Spleen (tissue), 11 donors: ENCODE data around the gene TWIST2. TPM values are rescaled to one million over a fixed set of nuclear protein-coding genes. Genes with fewer than 3 reads are reported as not detected.

Experiments
- DNase-seq: peaks from one replicate; pipeline ENCODE4 v3.0.0-alpha.2; 2020
- H3K27ac ChIP-seq, 8 donors: fragments of 200-600 bp; sonication (generic) in 7 of 8; 1 replicate in 4 of 8; 2 replicates in 4 of 8; pipeline versions ENCODE4 v1.5.0 to v1.8.0; 2016 to 2021; ENCODE audit warnings: inconsistent platforms in 4 of 8, mild to moderate bottlenecking in 4 of 8, moderate library complexity in 1 of 8
- H3K27me3 ChIP-seq, 7 donors: fragments of 200-600 bp; sonication (generic) in 6 of 7; replicated peaks in 1 of 7; 1 replicate in 4 of 7; 2 replicates in 3 of 7; pipeline versions ENCODE4 v1.5.0 to v1.8.0; 2016 to 2021; ENCODE audit warnings: inconsistent platforms in 3 of 7, mild to moderate bottlenecking in 1 of 7
- H3K36me3 ChIP-seq, 6 donors: fragments of 200-600 bp; sonication (generic) in 5 of 6; 1 replicate in 4 of 6; 2 replicates in 2 of 6; pipeline versions ENCODE4 v1.5.0 to v1.8.0; 2016 to 2021; ENCODE audit warnings: inconsistent platforms in 2 of 6
- H3K4me1 ChIP-seq, 6 donors: fragments of 200-600 bp; sonication (generic) in 5 of 6; 1 replicate in 3 of 6; 2 replicates in 3 of 6; pipeline versions ENCODE4 v1.5.0 to v1.8.0; 2016 to 2021; ENCODE audit warnings: inconsistent platforms in 3 of 6
- H3K4me3 ChIP-seq, 8 donors: fragments of 200-600 bp; sonication (generic) in 7 of 8; 1 replicate in 4 of 8; 2 replicates in 4 of 8; pipeline versions ENCODE4 v1.5.0 to v1.8.0; 2016 to 2021; ENCODE audit warnings: inconsistent platforms in 4 of 8, mild to moderate bottlenecking in 4 of 8, moderate library complexity in 2 of 8
- H3K9me3 ChIP-seq, 8 donors: fragments of 200-600 bp; sonication (generic) in 7 of 8; 1 replicate in 4 of 8; 2 replicates in 4 of 8; pipeline versions ENCODE4 v1.5.0 to v1.8.0; 2016 to 2021; ENCODE audit warnings: inconsistent platforms in 4 of 8
- POLR2A ChIP-seq, 3 donors: fragments of 450-650 bp; IDR thresholded peaks; one replicate each; pipeline ENCODE4 v1.5.1; 2017; ENCODE audit warnings: antibody characterized with exemption in 3 of 3, mild to moderate bottlenecking in 1 of 3
- POLR2AphosphoS5 ChIP-seq, 3 donors: sonication (generic); formaldehyde crosslinking; IDR thresholded peaks; one replicate each; pipeline ENCODE4 v1.5.1; 2017; ENCODE audit warnings: antibody characterized with exemption in 3 of 3
- WGBS, 5 donors: extraction: QIAGEN DNeasy Blood & Tissue Kit in 3 of 5; methylation state at CpG; one replicate each; pipeline versions ENCODE4 v1.1.5 to v1.1.7; 2013 to 2018; 5-methylcytosine and 5-hydroxymethylcytosine counted together
- intact Hi-C: fragments of 100-400 bp; cut with DNase I; formaldehyde crosslinking; loops from one replicate; pipeline ENCODE4 v1.15.0; 2023; ENCODE audit warnings: low total_unique reads
- polyA plus RNA-seq, 3 donors: library from polyadenylated mRNA; stranded (reverse); fragments of 200-250 nt; gene quantifications; one replicate each; pipeline ENCODE4 v1.2.1, GENCODE V29; 2013
- total RNA-seq, 7 donors: library from RNA; depleted of rRNA in 3 of 7; stranded (reverse); fragments of >200 nt in 3 of 7; fragmentation: NEBNext Ultra II Directional in 4 of 7; extraction: Animal tissue kit (Norgen Biotek cat#: 25700) in 4 of 7; gene quantifications; one replicate each; pipeline versions ENCODE4 v1.1.0 to v1.2.1, GENCODE V29; 2016 to 2021
- TF ChIP-seq, protein P1 (sequence below), 11 experiments: fragments of 200-600 bp in 7 of 11; fragments of 450-650 bp in 4 of 11; sonication (generic) in 4 of 11; IDR thresholded peaks in 8 of 11; conservative IDR thresholded peaks in 3 of 11; 1 replicate in 7 of 11; 2 replicates in 4 of 11; pipeline versions ENCODE4 v1.4.0 to v1.8.0; 2016 to 2021; ENCODE audit warnings: antibody characterized with exemption in 11 of 11, inconsistent platforms in 4 of 11, mild to moderate bottlenecking in 1 of 11
- donor health status: healthy with polysubstance abuse.
- donor health status: DM: no; HTN: no; CAD: no; lungs with moderate emphysema.
- donor health status: DM: no; HTN: no; CAD: no.
- donor health status: Bipolar disorder and iron deficiency.
- donor health status: healthy.
- donor health status: DM: no; HTN: no; CAD: no.
- donor health status: DM: yes; HTN: yes; CAD: no.

Gene TWIST2
- total and polyA plus RNA-seq, 10 donors = 1.7 to 9.0 (median 2.4) TPM

- Histone ChIP-seq H3K4me1 (peaks cover 0 to 7% (median 0%) of the 10 kb centered on the region in 6 donors), H3K4me3 (no peak overlapping the region), H3K27me3 (peaks cover 0 to 45% (median 0%) of the 10 kb centered on the region in 7 donors), H3K9me3 (no peaks in the 10 kb centered on the region), H3K36me3 (no peaks in the 10 kb centered on the region), H3K27ac (no peak overlapping the region)
- TF ChIP-seq, protein P1, sequence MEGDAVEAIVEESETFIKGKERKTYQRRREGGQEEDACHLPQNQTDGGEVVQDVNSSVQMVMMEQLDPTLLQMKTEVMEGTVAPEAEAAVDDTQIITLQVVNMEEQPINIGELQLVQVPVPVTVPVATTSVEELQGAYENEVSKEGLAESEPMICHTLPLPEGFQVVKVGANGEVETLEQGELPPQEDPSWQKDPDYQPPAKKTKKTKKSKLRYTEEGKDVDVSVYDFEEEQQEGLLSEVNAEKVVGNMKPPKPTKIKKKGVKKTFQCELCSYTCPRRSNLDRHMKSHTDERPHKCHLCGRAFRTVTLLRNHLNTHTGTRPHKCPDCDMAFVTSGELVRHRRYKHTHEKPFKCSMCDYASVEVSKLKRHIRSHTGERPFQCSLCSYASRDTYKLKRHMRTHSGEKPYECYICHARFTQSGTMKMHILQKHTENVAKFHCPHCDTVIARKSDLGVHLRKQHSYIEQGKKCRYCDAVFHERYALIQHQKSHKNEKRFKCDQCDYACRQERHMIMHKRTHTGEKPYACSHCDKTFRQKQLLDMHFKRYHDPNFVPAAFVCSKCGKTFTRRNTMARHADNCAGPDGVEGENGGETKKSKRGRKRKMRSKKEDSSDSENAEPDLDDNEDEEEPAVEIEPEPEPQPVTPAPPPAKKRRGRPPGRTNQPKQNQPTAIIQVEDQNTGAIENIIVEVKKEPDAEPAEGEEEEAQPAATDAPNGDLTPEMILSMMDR (IDR thresholded peaks at IDR 0.05 in 8 of 11, conservative IDR thresholded peaks at IDR 0.05 in 3 of 11) = no peak
- no peak for TF ChIP-seq POLR2AphosphoS5 (IDR thresholded peaks at IDR 0.05)
- no peak for TF ChIP-seq POLR2A (IDR thresholded peaks at IDR 0.05)
- intact Hi-C loops = no loop called here
- DNase-seq = peak; percentile 68
- 69 to 83% (median 74%) methylated on average over 10 of the region's 10 CpGs for WGBS, 5 donors
Observed at GRCh38 chr2:238868067-238868524, 20.2 kb downstream of the TWIST2 start.

DNA sequence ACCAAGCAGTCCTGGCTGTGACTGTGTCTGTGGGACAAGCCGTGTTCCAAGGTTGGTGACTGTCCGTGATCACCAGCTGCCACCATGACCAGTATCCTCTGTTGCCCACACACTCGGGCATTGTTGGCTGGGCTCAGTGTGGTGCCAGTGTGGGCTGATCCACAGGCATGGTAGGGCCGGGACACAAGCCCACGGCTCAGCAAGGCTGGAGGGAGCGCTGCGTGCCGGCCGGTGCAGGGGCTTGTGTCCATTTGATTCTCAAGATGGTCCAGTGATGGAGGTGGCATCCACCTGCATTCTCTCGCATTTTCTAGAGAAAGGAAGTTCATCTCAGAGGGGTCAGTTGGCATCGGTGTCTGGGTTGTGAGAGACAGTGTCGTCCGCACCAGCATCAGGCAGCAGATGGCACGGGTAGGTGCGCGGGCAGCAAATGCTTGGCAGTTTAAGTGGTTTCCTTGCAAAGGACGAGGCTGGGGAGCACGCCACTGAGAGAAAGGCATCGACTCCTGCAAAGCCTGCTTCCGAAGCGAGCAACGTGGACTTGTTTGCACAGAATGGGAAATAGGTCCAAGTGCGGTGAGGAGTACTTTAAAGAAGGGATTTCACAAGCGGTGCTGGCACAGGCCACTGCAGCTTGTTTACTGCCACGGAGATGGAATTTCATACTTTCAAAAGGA, 20.9 kb downstream of the TWIST2 start:
- H3K27me3 ChIP-seq = peaks cover 0 to 45% (median 0%) of the 10 kb centered on the region in 7 donors
- H3K4me1 ChIP-seq = peaks cover 0 to 7% (median 0%) of the 10 kb centered on the region in 6 donors
- no peaks in the 10 kb centered on the region for H3K36me3 ChIP-seq
- H3K9me3 ChIP-seq = no peaks in the 10 kb centered on the region
- intact Hi-C loops = no loop called here
- no peak overlapping the region for H3K27ac ChIP-seq
- H3K4me3 ChIP-seq = no peak overlapping the region
- TF ChIP-seq POLR2AphosphoS5 (IDR thresholded peaks at IDR 0.05) (peak in 1 of 3 donors; percentile 7), POLR2A (IDR thresholded peaks at IDR 0.05) (no peak)
- TF ChIP-seq, protein P1 (IDR thresholded peaks at IDR 0.05 in 8 of 11, conservative IDR thresholded peaks at IDR 0.05 in 3 of 11) = no peak
- WGBS, 5 donors = 83 to 90% (median 87%) methylated on average over 22 to 25 of the region's 25 CpGs
- DNase-seq = peak; percentile 67

GRCh38 chr2:238869293-238870124, 21.6 kb downstream of the TWIST2 start:
- H3K4me3 ChIP-seq = no peak overlapping the region
- H3K4me1 ChIP-seq = peaks cover 0 to 5% (median 0%) of the 10 kb centered on the region in 6 donors
- H3K36me3 ChIP-seq = no peaks in the 10 kb centered on the region
- TF ChIP-seq, protein P1 (IDR thresholded peaks at IDR 0.05 in 8 of 11, conservative IDR thresholded peaks at IDR 0.05 in 3 of 11) = no peak
- TF ChIP-seq POLR2AphosphoS5 (IDR thresholded peaks at IDR 0.05) (no peak), POLR2A (IDR thresholded peaks at IDR 0.05) (no peak)
- peak; percentile 18 for DNase-seq
- intact Hi-C loops = no loop called here
- WGBS, 5 donors = 85 to 93% (median 88%) methylated on average over 9 of the region's 9 CpGs
- H3K27me3 ChIP-seq = peaks cover 0 to 39% (median 0%) of the 10 kb centered on the region in 7 donors
- H3K27ac ChIP-seq = peak overlapping the region in 1 of 8 donors; percentile 6
- no peaks in the 10 kb centered on the region for H3K9me3 ChIP-seq

DNA sequence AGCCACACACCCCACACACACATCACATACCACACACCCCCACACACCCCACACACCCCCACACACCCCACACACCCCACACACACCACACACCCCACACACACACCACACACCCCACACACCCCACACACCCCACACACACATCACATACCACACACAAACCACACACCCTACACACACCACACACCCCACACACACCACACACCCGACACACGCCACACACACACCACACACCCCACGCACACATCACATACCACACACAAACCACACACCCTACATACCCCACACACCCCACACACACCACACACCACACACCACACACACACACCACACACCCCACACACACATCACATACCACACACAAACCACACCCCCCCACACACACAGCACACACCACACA, 22.4 kb downstream of the TWIST2 start:
- H3K4me1 ChIP-seq = no peaks in the 10 kb centered on the region

More for the DNA sequence above, 22.4 kb downstream of the TWIST2 start:
- Histone ChIP-seq H3K27ac (no peak overlapping the region), H3K36me3 (no peaks in the 10 kb centered on the region), H3K27me3 (peaks cover 0 to 34% (median 0%) of the 10 kb centered on the region in 7 donors), H3K9me3 (no peaks in the 10 kb centered on the region), H3K4me3 (no peak overlapping the region)
- intact Hi-C loops = no loop called here
- TF ChIP-seq POLR2A (IDR thresholded peaks at IDR 0.05) (no peak), POLR2AphosphoS5 (IDR thresholded peaks at IDR 0.05) (no peak)
- TF ChIP-seq, protein P1 (IDR thresholded peaks at IDR 0.05 in 8 of 11, conservative IDR thresholded peaks at IDR 0.05 in 3 of 11) = no peak
- 77 to 89% (median 84%) methylated on average over 3 of the region's 3 CpGs for WGBS, 5 donors
- no peak for DNase-seq
